ENCODE results near the gene TNK1.
A peak's percentile ranks its signal among the peaks of the same experiment; 100 is the strongest.
"Not testable (repeated sequence)": the region's sequence is repeated elsewhere in the genome, so short reads cannot be mapped to it uniquely, and the experiment has no call there.

The TNK1 gene

DNA sequence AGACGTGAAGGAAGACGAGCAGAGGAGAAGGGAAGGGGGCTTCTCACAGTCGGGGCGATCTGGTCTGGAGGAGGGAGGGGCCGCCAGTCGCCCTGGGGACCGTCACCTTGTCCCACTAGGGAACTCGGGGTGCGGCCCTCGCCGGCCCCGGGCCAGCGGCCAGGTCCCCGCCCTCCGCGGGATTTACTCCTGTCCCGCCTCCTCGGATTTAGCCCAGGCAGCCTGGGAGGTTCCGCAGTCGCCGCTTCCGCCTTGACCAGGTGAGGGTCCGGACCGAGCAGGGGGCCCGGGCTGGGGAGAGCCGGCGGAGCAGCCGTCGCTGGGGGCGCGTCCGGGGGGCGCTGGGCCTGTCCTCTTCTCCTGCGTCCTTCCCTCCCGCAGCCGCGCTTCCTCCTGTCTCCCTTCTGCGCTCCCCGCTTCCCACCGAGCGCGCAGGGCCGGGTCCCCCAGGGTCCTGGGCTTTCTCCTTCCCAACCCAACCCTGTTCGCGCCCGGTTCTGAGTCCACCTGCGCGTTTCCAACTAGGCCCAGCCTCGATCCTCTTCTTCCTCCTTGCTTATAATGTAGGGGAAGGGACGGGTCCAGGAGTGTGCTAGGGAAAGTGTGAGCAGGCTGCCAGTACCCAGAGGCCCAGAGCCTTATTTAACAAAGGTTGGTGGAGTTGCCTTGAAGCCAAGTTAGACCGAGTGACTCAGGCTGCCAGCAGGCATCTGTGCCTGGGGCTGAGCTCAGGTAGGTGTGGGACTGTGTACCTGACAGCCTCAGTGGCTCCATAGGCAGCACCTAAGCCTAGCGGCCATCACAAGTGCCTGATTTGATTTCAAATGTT is at the start of gene TNK1:
TNK1 (plus strand) TSS at position 235 of the 829 bp plus-strand sequence. CDS start 1,838 bp downstream, outside the sequence.
- DNase-seq: no peak

DNA sequence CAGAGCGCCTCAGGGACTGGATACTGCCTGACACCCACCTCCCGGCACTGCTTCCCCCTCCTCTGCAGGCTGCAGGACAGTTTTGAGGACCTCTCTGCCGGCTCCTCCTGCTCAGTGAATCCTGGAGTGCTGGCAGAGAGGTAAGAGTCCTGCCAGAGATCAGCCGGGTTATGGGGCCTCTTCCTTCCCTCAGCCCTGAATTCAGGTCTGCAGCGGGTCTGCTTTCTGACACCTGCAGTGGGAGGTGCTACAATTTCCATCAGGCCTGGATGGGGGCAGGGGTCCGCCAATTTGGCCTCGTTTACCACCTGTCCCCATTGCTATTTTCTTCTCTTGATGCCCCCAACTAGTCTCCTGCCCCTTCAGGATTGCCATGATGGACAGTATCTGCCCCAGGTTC is 48.8 kb upstream of the TNK1 start:
- no peak for DNase-seq

GRCh38 chr17:7332600-7333069 is 48.3 kb upstream of the TNK1 start:
- DNase-seq: not testable (repeated sequence)

DNA sequence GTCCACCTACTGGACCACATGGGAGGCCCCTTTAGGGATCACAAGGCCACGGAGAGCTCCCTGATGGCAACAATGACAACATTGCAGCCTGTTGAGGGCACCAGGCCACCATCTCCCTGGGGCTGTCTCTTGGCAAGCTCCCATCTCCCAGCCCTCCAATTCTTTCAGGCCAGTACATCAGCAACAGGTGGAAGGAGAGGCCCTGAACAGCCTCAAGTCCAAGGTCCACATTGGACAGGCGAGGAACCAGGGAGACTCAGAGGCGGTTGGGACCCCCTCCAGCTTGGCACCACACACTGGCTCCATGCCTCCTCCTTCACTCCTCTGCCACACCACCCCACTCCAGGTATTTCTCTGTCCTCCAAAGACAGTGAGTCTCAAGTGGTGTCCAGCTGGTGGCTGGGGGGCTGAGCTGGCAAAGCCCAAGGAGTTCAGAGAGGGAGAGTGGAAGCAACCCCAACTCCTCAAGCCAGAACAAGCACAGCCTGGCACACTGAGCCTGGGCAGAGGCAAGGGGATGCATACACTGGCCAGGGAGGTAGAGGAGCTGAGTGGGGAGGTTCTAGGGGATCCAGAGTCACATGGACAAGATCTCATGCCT is 45.9 kb upstream of the TNK1 start:
- no peak for DNase-seq

DNA sequence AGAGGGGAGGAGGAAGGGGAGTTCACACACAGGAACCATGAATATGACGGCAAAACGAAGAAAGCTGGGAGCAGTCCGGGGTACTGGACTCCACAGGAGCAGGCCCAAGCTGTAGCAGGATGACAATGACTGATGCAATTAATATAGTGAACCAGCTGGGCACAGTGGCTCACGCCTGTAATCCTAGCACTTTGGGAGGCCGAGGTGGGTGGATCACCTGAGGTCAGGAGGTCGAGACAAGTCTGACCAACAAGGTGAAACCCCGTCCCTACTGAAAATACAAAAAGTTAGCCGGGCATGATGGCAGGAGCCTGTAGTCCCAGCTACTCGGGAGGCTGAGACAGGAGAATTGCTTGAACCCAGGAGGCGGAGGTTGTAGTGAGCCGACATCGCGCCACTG is 45.1 kb upstream of the TNK1 start:
- DNase-seq: not testable (repeated sequence)

DNA sequence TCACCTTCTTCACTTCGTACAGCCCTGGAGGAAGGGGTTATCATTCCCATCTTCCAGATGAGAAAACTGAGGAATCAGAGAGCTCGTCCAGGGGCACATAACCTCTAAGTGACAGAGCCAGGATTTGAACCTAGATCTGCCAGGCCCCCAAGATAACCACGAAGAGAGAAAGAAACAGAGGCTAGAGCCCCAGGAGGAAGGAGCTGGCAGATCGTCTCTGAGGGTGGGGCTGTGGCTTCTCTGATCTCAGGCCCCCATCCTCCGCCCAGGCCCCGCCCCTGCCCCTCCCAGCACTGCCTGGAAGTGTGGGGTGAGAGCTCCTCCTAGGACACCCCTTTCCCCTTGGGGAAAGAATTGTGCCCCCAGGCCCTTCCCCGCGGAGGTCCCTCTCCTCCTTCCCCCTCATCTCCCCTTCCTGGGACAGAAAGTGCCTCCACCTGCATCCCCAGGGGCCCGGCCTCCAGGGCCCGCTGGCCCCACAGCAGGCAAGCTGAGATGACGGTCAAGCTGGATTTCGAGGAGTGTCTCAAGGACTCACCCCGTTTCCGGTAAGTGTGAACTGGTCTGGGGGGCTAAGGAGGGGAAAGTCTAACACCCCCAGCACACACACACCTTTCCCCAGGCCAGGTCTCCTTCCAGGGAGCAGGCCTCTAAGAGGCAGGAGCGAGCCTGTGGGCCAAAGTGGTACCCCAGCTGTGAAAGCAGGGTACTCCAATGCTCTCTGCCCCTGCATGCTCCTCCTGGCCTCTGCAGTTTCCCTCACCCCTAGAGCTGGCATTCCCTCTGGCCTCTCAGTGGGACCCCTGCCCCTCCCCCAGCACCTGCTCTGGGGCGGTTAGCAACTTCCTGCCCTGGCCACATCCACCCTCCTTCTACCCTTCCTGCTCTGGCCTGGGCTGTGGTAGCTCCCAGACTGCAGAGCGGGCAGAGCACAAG is 44.4 kb upstream of the TNK1 start, which contains the start of gene ACAP1:
ACAP1 (plus strand) TSS at position 290 of the 936 bp plus-strand sequence; CDS start at position 496, 206 bp downstream.
- DNase-seq: no peak

DNA sequence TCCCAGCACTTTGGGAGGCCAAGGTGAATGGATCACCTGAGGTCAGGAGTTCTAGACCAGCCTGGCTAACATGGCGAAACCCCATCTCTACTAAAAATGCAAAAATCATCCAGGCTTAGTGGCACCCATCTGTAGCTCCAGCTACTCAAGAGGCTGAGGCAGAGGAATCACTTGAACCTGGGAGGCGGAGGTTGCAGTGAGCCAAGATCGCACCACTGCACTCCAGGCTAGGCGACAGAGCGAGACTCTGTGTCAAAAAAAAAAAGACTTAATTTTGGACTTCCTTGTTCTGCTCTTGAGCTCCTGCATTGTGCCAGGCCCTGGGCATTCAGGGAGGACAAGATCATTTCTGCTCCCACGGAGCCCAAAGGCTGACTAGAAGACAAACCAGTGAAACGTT is 43.3 kb upstream of the TNK1 start:
- DNase-seq: not testable (repeated sequence)

- no peak for DNase-seq
These were observed 40.7 kb upstream of the TNK1 start for GRCh38 chr17:7340179-7340578.

GRCh38 chr17:7341842-7342241 is 39.0 kb upstream of the TNK1 start:
- no peak for DNase-seq

- DNase-seq: no peak
These were observed 37.6 kb upstream of the TNK1 start for GRCh38 chr17:7343250-7343649.

- no peak for DNase-seq
These were observed 33.9 kb upstream of the TNK1 start for GRCh38 chr17:7346761-7347614.

DNA sequence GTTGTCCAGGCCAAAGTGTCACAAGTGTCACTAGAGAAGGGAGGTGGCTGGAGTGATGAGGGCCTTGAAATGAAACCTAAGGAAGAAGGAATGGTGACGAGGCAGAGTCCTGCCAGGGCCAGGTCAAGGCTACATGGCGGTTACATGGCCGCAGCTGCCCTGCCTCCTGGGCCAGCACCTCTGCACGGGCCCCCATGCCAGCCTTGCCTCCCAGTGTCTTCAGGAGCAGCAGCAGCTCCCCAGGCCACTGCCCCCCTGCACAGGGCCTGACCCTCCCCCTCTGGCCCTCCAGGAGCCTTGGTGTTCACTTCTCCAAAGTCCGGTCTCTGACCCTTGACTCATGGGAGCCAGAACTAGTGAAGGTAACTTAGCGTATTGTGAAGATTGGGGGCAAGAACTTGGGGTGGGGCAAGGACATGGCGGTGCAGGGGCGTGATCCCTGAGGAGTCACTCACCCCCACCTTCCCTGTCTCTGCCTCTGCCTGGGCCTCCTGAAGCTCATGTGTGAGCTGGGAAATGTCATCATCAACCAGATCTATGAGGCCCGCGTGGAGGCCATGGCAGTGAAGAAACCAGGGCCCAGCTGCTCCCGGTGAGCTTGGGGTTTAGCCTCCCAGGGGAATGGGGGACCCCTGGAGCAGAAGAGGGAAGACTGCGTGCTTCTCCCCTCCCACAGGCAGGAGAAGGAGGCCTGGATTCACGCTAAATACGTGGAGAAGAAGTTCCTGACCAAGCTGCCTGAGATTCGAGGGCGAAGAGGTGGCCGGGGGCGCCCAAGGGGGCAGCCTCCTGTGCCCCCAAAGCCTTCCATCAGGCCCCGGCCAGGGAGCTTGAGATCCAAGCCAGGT is 33.0 kb upstream of the TNK1 start:
- no peak for DNase-seq

GRCh38 chr17:7348478-7349242 is 32.2 kb upstream of the TNK1 start:
- no peak for DNase-seq

- peak; percentile 29 for DNase-seq
These were observed 29.0 kb upstream of the TNK1 start, which contains the start of gene KCTD11 for GRCh38 chr17:7351665-7352502. TSS of gene KCTD11 (plus strand) at chr17:7352162.

- no peak for DNase-seq
These were observed 28.4 kb upstream of the TNK1 start for GRCh38 chr17:7352503-7352889.

- DNase-seq: no peak
These were observed 27.8 kb upstream of the TNK1 start for GRCh38 chr17:7352910-7353635.

- no peak for DNase-seq
These were observed 26.5 kb upstream of the TNK1 start for GRCh38 chr17:7354262-7354843.

DNA sequence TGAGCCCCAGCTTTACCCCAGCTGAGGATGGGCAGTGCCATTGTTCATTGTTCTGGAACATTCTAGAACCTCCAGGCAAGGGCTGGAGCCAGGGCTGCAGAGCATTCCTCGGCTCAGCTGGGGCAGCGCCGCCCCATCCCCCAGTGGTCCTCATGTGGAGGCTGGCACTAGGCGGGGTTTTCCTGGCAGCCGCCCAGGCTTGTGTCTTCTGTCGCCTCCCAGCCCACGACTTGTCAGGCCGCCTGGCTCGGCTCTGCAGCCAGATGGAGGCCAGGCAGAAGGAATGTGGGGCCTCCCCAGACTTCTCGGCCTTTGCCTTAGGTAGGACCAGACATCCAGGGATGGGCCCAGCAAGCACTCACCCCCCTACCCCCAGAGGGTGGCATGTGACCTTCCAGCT is 25.8 kb upstream of the TNK1 start, which contains the start of gene TMEM95:
TMEM95 (plus strand) TSS at position 104 of the 400 bp plus-strand sequence; CDS start at position 153, 49 bp downstream.
- no peak for DNase-seq

All from NCI-H2171 (cell line).